GM19468 (cell line): ENCODE results near the gene SERPINB12.
A peak's percentile ranks its signal among the peaks of the same experiment; 100 is the strongest.

ENCODE experiments used
- ATAC-seq: cut with Tn5 transposase; IDR thresholded peaks from one replicate; pipeline ENCODE4 v1.9.1; 2021; ENCODE audit warnings: mild to moderate bottlenecking, moderate library complexity, moderate number of reproducible peaks; ENCODE audit not compliant: unreplicated experiment; ENCODE audit errors: extremely low read depth

The SERPINB12 gene

DNA sequence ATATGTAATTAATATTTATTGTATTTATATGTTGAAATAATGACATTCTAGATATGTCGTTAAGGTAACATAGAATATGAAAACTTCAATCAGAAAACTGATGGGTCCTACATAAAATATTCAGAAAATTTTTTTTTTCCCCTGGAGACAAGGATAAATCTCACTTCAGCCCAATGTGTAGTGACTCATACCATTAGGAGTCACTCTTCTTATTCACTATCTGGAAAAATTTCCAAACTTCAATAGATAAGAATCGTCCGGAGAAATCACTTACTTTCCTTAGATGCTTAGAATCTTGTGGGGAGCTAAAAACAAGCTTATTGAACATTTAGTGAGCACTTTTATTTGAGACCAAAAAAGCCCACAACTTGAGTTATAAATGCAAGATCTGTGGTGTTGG lies 49.6 kb downstream of the SERPINB12 start:
- no peak for ATAC-seq

DNA sequence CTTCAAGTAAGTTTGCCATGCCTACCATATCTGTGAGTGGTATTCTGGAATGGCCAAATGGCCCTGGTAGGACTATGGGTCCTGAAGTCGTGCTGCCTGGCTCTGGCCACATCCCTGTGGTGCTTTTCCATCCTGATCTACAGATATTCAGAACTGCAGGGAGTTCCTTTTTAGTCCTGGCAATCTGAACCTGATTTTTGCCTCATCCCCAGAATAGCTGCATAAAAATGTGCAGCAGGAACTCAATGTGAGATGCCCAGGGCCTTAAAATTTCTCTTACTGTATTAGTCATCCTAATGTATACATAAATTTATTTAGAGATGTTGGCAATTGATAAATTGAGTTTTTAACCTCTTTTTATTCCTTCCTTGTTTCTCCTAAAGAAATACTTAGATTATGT lies 50.3 kb downstream of the SERPINB12 start:
- no peak for ATAC-seq

DNA sequence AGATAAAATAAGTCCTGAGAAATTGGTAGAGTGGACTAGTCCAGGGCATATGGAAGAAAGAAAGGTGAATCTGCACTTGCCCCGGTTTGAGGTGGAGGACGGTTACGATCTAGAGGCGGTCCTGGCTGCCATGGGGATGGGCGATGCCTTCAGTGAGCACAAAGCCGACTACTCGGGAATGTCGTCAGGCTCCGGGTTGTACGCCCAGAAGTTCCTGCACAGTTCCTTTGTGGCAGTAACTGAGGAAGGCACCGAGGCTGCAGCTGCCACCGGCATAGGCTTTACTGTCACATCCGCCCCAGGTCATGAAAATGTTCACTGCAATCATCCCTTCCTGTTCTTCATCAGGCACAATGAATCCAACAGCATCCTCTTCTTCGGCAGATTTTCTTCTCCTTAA lies 54.8 kb downstream of the SERPINB12 start:
- no peak for ATAC-seq

DNA sequence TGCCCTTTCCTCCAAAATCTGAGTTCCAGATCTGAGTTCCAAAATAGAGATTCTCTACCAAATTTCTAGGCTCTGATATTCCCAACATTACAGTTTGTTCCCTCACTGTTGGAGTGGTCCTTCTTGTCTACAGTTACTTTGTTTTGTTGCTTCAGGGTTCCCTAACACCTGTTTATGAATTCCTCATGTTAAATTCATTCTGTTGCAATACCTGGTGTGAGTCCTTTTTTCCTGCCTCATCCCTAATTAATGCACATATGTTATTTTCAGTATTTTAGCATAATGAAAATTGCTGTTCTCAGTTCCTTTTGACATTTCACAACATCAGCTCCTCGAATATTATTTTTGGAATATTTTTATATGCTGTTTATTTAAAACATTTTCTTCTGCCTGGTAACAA lies 61.2 kb downstream of the SERPINB12 start:
- no peak for ATAC-seq

DNA sequence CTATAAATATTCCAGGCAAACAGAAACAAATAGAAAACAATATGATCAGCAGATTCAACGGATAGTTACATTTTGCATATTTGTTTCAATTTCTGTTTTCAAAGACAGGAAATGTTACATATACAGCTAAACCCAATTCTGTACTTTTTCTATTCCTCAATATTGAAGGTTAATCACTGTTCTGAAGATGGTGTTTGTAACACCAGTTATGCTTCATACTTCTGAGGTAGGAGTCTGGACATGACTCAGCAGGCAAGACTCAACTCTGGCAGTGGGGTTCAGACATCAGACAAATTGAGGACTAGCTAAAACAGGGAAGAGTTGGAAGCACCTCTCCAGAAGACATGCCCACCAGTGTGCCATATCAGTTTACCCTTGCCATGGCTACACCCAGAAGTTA lies 61.6 kb downstream of the SERPINB12 start:
- ATAC-seq, result peak; percentile 86

DNA sequence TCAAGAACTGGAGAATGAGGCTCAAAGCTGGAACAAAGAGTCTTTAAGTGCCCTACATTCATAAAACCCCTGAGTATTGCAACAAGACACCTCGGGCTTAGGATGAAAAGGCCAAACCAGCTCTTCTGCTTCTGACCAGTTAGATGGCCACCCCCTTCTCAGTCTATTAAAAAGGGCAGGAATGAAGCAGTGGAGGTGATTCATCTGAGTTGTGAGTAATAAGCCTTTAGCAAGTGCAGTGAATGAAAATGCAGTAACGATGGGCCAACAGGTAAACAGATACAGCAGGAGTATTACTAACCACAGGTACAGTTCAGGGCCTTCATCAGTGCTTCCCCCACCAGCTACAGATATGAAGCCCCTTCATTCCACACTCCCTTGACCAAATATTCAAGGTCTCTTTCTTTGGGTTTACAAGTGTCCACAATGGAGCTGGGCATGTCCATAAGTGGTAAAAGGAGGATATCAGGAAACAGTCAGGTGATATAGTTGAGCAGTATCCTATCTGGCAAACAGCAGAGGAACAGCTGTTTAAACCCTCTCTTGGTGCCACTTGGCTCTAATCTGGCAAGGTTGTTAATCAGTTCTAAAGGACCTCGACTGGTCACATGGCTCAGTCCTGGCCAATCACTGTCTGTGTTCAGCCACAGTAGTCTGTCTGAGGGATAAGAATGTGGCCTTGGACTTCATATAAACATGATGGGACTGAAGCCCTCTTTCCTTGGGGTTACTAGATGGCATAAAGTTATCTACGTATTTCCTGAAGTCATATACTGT lies 62.8 kb downstream of the SERPINB12 start:
- no peak for ATAC-seq

DNA sequence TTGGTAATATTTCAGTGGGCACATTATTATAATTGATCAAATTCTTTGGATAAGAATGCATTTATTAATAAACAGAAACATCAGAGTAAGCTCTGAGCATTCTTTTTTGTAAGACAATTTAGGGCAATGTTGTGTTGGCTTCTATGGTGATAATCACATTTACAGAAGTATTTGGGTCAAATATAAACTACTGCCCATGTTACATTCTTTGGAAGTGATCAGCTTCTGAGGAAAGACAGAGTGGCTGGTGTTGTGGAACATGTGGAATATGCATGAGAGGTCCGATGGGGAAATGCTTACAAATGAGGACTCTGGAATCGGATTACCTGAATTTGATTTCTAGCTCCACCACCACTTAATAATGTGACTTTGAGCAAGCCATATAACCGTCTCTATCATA lies 64.4 kb downstream of the SERPINB12 start:
- no peak for ATAC-seq

DNA sequence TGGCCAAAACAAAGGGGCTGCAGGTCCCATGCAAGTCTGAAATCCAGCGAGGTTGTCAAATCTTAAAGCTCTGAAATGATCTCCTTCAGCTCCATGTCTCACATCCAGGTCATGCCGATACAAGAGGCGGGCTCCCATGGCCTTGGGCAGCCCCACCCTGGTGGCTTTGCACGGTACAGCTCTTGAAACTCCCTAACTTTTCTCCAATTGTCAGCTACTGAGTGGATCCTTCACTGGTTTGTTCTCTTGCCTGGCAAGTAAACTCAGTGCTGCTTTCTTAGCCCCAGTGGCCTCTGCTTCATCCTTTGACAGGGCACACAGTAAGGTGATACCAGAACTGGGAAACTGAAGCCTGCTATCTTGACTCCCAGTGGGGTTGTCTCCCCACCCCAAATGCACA lies 71.3 kb downstream of the SERPINB12 start:
- ATAC-seq, result no peak

DNA sequence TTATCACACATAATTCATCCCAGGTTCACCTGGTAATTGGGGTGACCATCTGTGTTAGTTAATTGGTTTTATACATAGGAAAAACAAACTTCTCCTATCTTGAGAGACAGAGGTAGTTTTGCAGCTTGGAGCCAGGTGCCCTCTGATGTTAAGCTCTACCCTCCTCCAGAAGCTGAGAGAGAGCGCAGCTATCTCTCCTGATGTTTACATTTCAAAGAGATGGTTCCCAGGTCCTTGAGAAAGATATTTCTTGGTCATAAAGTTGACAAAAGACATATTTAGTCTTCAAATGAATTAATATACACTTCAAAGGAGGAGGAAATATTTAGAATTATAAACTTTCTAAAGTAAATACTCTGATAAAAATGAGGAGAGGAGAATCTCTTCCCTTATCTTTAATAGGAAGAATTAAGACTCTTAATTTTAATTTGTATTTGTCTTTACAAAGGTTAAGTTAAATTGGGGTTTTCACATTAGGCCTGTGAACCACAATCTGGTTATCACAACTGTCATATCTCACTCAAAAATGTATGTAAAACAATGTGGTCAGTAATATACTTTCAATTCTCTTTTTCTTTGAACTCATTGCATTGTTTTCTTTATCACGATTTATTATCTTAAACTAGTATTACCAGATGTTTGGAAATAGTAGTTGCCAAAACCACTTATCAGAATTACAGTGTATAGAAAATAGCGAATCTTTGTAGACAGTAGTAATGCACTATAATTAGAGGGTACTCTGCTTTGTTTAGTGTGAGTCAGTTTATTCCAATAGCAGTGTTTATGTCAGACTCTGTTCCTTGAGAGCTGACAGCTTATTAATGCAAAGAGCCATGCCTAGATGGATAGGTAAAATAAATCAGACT lies 75.1 kb downstream of the SERPINB12 start:
- ATAC-seq, result peak; percentile 62

DNA sequence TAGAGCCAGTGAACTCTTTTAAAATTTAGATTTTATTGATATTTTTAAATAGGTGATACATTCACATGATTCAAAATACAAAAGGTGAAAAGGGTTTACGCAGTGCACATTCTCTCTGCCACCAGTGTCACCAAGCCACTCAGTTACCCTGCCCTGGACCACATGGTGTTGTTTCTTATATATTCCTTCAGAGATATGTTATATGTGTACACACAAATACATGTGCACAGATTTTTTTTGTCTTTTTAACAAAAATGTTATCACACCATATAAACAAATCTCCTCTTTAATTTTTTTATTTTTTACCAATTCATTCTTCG lies 75.7 kb downstream of the SERPINB12 start:
- ATAC-seq, result no peak
